ENCODE measurements around the gene OBSCN. TPM values are rescaled to one million over a fixed set of nuclear protein-coding genes. Genes with fewer than 3 reads are reported as not detected.

Gene OBSCN
- total and polyA plus RNA-seq, 2 of the 13 experiments (the other 11 are each of a cell fraction or from before 2014, with no cell fraction given) = 0.20 TPM

DNA sequence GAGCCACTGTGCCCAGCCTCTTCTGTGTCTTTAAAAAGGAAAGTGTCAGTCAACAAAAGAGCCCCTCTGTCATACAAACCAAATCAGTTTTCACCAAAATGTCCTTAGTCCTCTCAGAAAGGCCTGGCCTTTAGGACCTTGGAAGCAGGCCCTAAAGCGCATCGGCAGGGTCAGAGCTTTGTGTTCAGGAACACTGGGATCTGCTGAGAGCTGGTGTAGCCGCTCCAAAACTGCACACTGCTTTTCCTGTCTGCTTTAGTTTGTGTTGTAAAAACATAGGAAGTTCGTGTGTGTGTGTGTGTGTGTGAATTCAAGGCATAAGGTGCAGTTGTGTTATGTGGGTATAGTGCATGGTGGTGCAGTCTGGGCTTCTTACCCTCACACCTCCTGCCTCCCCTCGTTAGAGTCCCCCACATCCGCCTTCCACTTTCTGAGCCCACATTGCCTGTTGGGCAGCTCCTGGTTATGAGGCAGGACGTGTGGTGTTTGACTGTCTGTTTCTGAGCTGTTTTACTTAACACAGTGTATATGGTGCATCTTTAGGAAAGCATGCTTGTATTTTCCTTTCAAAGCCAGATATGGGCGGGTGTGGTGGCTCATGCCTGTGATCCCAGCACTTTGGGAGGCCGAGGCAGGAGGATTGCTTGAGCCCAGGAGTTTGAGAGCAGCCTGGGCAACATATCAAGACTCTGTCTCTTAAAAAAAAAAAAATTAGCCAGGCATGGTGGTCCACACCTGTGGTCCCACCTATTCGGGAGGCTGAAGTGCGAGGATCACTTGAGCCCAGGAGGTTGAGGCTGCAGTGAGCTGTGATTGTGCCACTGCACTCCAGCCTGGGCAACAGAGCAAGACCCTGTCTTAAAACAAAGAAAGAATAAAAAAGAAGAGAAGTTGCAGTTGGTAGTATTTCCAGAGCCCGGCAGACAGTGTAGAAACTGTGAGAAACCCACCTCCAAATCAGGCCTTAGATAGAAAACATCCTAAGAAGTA lies 29.8 kb upstream of the OBSCN start:
- Histone ChIP-seq H3K27me3 (ENCODE audit: control insufficient read depth in 1 of 2, insufficient read depth in 2 of 2, low read length in 2 of 2) (no peaks in the 10 kb centered on the region; a peak in 1 of 5 replicates), H3K9me3 (ENCODE audit: low read length) (no peaks in the 10 kb centered on the region), H3K27ac (ENCODE audit: extremely low read length, insufficient read depth, low read length) (no peak overlapping the region), H3K79me2 (ENCODE audit: insufficient read depth, low read length) (no peaks in the 10 kb centered on the region), H3K9ac (ENCODE audit: insufficient read depth, low read depth, low read length) (no peak overlapping the region), H3K4me3 (replicated peaks in 1 of 3; ENCODE audit: insufficient read depth in 1 of 3, low read depth in 2 of 3, low read length in 3 of 3) (no peak overlapping the region), H3K4me2 (ENCODE audit: low read depth, low read length) (no peak overlapping the region), H2AFZ (ENCODE audit: low read length) (no peak overlapping the region), H3K36me3 (replicated peaks in 1 of 2; ENCODE audit: control insufficient read depth in 1 of 2, insufficient read depth in 2 of 2, low read length in 2 of 2) (no peaks in the 10 kb centered on the region; a peak in 1 of 5 replicates), H3K4me1 (ENCODE audit: insufficient read depth, low read length) (peaks cover 3% of the 10 kb centered on the region), H4K20me1 (ENCODE audit: insufficient read depth, low read length) (0 out of 2 replicates have a peak, but pooled peaks cover 2% of the 10 kb centered on the region)
- ChIA-PET POLR2A (no interaction called here), CTCF (ENCODE audit: low intra/inter-chr PET ratio, low total read pairs) (no interaction called here)
- intact Hi-C loops (cut with micrococcal nuclease; ENCODE audit: unreplicated experiment) = no loop called here
- DNase-seq (ENCODE audit: low spot score) (no peak), ATAC-seq (no peak), FAIRE-seq (no peak)
- in situ Hi-C loops (cut with HindIII; ENCODE audit: extremely low pct_ligation_motif_present, low pct_unique_long_range_greater_than_20kb) = loop anchor here (5.0 kb wide), 1 partner anchor 41 kb away; no protein-coding TSS in a partner anchor
- WGBS (ENCODE audit: low lambda C conversion rate) = 82% methylated on average over 12 of the region's 12 CpGs
- BruUV-seq (replicated peaks) = no TSS peak
- TF ChIP-seq YEATS2 (CRISPR knock-in tag; IDR thresholded peaks at IDR 0.05; ENCODE audit: borderline replicate concordance) (no peak), ZNF33B (CRISPR knock-in tag; IDR thresholded peaks at IDR 0.05) (no peak), ZFAT (CRISPR knock-in tag; conservative IDR thresholded peaks at IDR 0.05) (no peak), CENPX (CRISPR knock-in tag; IDR thresholded peaks at IDR 0.05) (no peak), SKI (IDR thresholded peaks at IDR 0.05; ENCODE audit: partially characterized antibody) (no peak), ARNT (IDR thresholded peaks at IDR 0.05) (no peak), HMG20A (CRISPR knock-in tag; IDR thresholded peaks at IDR 0.05; ENCODE audit: borderline replicate concordance) (no peak), MED1 (CRISPR knock-in tag; IDR thresholded peaks at IDR 0.05) (no peak), GABPA (IDR thresholded peaks at IDR 0.05; ENCODE audit: low read depth, low read length) (no peak), GABPA (CRISPR knock-in tag; IDR thresholded peaks at IDR 0.05; ENCODE audit: low read depth) (no peak), ZNF747 (CRISPR knock-in tag; IDR thresholded peaks at IDR 0.05; ENCODE audit: borderline replicate concordance) (no peak), ZNF317 (CRISPR knock-in tag; IDR thresholded peaks at IDR 0.05) (no peak), ZNF530 (CRISPR knock-in tag; IDR thresholded peaks at IDR 0.05; ENCODE audit: low read depth) (no peak), MBNL3 (CRISPR knock-in tag; conservative IDR thresholded peaks at IDR 0.05) (no peak), MTF2 (CRISPR knock-in tag; IDR thresholded peaks at IDR 0.05; ENCODE audit: borderline replicate concordance) (no peak)
- TF ChIP-seq, protein P1, sequence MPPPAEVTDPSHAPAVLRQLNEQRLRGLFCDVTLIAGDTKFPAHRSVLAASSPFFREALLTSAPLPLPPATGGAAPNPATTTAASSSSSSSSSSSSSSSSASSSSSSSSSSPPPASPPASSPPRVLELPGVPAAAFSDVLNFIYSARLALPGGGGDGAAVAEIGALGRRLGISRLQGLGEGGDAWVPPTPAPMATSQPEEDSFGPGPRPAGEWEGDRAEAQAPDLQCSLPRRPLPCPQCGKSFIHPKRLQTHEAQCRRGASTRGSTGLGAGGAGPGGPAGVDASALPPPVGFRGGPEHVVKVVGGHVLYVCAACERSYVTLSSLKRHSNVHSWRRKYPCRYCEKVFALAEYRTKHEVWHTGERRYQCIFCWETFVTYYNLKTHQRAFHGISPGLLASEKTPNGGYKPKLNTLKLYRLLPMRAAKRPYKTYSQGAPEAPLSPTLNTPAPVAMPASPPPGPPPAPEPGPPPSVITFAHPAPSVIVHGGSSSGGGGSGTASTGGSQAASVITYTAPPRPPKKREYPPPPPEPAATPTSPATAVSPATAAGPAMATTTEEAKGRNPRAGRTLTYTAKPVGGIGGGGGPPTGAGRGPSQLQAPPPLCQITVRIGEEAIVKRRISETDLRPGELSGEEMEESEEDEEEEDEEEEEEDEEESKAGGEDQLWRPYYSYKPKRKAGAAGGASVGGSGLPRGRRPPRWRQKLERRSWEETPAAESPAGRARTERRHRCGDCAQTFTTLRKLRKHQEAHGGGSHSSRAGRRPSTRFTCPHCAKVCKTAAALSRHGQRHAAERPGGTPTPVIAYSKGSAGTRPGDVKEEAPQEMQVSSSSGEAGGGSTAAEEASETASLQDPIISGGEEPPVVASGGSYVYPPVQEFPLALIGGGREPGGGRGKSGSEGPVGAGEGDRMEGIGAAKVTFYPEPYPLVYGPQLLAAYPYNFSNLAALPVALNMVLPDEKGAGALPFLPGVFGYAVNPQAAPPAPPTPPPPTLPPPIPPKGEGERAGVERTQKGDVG (CRISPR knock-in tag; IDR thresholded peaks at IDR 0.05; ENCODE audit: borderline replicate concordance) = no peak
- TF ChIP-seq, protein P2, sequence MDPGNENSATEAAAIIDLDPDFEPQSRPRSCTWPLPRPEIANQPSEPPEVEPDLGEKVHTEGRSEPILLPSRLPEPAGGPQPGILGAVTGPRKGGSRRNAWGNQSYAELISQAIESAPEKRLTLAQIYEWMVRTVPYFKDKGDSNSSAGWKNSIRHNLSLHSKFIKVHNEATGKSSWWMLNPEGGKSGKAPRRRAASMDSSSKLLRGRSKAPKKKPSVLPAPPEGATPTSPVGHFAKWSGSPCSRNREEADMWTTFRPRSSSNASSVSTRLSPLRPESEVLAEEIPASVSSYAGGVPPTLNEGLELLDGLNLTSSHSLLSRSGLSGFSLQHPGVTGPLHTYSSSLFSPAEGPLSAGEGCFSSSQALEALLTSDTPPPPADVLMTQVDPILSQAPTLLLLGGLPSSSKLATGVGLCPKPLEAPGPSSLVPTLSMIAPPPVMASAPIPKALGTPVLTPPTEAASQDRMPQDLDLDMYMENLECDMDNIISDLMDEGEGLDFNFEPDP (CRISPR knock-in tag; conservative IDR thresholded peaks at IDR 0.05) = no peak
- TF ChIP-seq, protein P3, sequence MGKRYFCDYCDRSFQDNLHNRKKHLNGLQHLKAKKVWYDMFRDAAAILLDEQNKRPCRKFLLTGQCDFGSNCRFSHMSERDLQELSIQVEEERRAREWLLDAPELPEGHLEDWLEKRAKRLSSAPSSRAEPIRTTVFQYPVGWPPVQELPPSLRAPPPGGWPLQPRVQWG (CRISPR knock-in tag; IDR thresholded peaks at IDR 0.05; ENCODE audit: borderline replicate concordance, low read depth) = no peak
